PFSK-1 (cell line): Measurements from ENCODE around the gene TSEN2.

Experiments
- FOXP2 ChIP-seq: optimal IDR thresholded peaks from 2 replicates; pipeline ENCODE3; 2011; ENCODE audit warnings: borderline replicate concordance, control low read depth, inconsistent platforms; ENCODE audit not compliant: insufficient read depth; ENCODE audit errors: extremely low read length, extremely low read depth
- POLR2AphosphoS5 ChIP-seq: IDR thresholded peaks from 2 replicates; pipeline ENCODE4 v1.6.1; 2012; ENCODE audit warnings: low read depth, mild to moderate bottlenecking, control low read depth, low read length, moderate library complexity
- SIN3A ChIP-seq: IDR thresholded peaks from 2 replicates; pipeline ENCODE4 v1.6.1; 2012; ENCODE audit warnings: mild to moderate bottlenecking, low read length, moderate library complexity, borderline replicate concordance; ENCODE audit not compliant: insufficient read depth
- TAF1 ChIP-seq: IDR thresholded peaks from 2 replicates; pipeline ENCODE4 v1.6.1; 2012; ENCODE audit warnings: low read length, control low read depth, borderline replicate concordance; ENCODE audit not compliant: insufficient read depth
- TF ChIP-seq, protein P1 (sequence below), 2 experiments: IDR thresholded peaks; 2 replicates each; pipeline versions ENCODE4 v1.6.1 to v1.8.0; 2011 to 2012; ENCODE audit warnings: low read depth in 2 of 2, low read length in 2 of 2, control low read depth in 1 of 2, inconsistent platforms in 1 of 2, mild to moderate bottlenecking in 1 of 2, moderate library complexity in 1 of 2; ENCODE audit not compliant: insufficient read depth in 1 of 2

TSEN2 gene

DNA sequence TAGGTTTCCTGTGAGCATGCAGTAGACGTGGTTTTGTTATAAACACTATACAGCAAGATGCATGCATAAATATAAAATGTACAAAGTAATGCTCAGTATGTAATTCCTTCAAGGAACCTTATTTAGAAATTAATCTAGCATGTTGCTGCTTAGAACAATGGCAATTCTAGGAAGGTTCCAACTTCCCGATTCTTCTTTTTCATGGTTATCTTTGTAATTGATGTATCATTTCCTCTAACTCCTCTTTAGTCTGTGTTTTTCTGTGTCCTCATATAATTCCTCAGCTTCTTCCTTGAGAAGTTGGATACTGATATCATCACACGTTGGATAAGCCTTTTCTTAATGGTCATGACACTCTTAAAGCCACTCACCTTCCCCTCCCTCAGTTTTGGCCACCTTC lies 3.5 kb downstream of the TSEN2 start:
- TF ChIP-seq FOXP2, result no peak
- TF ChIP-seq, protein P1, sequence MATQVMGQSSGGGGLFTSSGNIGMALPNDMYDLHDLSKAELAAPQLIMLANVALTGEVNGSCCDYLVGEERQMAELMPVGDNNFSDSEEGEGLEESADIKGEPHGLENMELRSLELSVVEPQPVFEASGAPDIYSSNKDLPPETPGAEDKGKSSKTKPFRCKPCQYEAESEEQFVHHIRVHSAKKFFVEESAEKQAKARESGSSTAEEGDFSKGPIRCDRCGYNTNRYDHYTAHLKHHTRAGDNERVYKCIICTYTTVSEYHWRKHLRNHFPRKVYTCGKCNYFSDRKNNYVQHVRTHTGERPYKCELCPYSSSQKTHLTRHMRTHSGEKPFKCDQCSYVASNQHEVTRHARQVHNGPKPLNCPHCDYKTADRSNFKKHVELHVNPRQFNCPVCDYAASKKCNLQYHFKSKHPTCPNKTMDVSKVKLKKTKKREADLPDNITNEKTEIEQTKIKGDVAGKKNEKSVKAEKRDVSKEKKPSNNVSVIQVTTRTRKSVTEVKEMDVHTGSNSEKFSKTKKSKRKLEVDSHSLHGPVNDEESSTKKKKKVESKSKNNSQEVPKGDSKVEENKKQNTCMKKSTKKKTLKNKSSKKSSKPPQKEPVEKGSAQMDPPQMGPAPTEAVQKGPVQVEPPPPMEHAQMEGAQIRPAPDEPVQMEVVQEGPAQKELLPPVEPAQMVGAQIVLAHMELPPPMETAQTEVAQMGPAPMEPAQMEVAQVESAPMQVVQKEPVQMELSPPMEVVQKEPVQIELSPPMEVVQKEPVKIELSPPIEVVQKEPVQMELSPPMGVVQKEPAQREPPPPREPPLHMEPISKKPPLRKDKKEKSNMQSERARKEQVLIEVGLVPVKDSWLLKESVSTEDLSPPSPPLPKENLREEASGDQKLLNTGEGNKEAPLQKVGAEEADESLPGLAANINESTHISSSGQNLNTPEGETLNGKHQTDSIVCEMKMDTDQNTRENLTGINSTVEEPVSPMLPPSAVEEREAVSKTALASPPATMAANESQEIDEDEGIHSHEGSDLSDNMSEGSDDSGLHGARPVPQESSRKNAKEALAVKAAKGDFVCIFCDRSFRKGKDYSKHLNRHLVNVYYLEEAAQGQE (IDR thresholded peaks at IDR 0.05; ENCODE audit: insufficient read depth in 1 of 2, low read depth in 2 of 2, low read length in 2 of 2), result no peak
- TF ChIP-seq SIN3A, result no peak
- TF ChIP-seq POLR2AphosphoS5, result no peak
- TF ChIP-seq TAF1, result no peak

DNA sequence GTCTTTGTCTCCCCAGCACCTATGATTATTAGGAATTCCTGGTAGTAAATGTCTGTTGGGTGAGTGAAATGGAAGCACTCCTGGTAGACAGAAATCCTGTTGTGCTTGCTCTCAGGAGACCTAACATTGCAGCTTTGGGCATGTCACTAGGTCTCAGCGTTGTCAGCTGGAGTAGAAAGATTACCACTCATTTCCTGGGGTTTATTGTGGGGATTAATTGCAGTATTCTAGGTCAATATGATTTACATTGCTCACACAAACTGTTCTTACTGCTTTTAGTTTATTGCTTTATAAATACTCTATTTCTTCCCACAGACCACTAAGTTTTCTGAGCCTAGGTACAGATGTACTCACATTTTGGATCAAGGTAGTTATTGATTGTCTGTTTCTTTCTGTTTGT lies 5.1 kb downstream of the TSEN2 start:
- TF ChIP-seq FOXP2 (no peak), TAF1 (no peak), POLR2AphosphoS5 (no peak), SIN3A (no peak)
- TF ChIP-seq, protein P1 (IDR thresholded peaks at IDR 0.05; ENCODE audit: insufficient read depth in 1 of 2, low read depth in 2 of 2, low read length in 2 of 2), result no peak

DNA sequence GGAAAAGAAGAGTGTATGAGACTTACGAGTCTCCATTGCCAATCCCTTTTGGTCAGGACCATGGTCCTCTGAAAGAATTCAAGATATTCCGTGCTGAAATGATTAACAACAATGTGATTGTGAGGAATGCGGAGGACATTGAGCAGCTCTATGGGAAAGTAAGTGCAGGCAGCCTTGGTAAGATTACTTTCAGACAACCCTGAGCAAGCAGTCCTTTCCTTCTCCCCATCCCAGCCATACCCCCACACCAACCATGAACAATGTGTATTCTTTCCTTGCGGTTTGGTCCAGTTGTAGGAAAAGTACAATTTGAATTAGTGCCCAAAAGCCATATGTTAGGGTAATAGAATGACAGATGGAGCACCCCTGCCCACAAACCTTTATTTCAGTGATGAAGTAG lies 5.6 kb downstream of the TSEN2 start:
- TF ChIP-seq, protein P1 (IDR thresholded peaks at IDR 0.05; ENCODE audit: insufficient read depth in 1 of 2, low read depth in 2 of 2, low read length in 2 of 2), result no peak
- TF ChIP-seq SIN3A (no peak), FOXP2 (no peak), TAF1 (no peak), POLR2AphosphoS5 (no peak)

DNA sequence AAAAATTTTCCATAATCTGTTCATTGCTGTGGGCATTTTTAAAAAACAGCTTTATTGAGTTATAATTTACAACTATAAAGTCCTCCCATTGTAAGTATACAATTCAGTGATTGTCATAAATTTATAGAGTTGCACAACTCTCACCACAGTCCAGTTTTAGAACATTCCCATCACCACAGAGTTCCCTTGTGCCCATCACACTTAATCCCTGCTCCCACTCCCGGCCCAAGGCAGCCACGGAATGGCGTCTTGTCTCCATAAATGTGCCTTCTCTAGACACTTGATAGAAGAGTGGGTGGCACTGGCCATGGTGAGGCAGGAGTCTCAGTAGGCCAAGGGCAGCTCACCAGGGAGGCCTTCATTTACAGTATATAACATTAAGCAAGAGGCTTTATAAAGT lies 6.3 kb downstream of the TSEN2 start:
- TF ChIP-seq, protein P1 (IDR thresholded peaks at IDR 0.05; ENCODE audit: insufficient read depth in 1 of 2, low read depth in 2 of 2, low read length in 2 of 2), result no peak
- no peak for TF ChIP-seq FOXP2

DNA sequence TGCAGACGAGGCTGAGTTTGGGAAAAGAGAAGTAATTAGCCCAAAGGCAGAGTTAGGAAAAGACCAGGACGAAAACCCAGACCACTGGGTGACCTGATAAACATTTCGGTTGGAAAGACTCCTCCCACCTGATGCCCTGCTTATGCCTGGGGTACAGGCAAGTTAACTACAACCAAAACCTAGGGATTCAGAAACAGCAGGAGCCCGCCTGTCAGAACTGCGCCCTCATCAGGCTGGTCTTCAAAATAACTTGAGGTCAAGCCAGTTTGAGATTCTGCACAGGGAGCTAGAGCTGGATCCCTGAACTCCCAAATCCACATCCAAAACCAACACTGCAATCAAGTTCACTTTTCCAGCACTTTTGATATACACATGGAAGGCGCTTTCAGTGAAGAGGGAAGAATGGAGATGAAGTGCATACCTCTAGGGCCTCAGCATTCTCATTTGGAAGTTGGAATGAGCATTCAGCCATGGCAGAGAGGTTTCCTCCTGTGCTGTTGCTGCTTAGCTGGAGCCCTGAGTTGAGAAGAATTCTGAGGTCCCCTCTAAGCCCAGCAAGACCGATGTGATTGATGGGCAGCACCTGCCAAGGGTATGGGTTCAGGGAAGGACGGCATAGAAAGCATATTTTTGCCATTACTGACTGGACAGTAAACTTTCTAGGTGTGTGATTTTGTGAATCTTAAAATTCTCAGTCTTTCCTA lies 11.6 kb downstream of the TSEN2 start:
- TF ChIP-seq FOXP2 (no peak), POLR2AphosphoS5 (no peak), TAF1 (no peak)
- TF ChIP-seq, protein P1 (IDR thresholded peaks at IDR 0.05; ENCODE audit: insufficient read depth in 1 of 2, low read depth in 2 of 2, low read length in 2 of 2), result no peak
